ENCODE measurements around the gene MMP1. TPM values are rescaled to one million over a fixed set of nuclear protein-coding genes. Genes with fewer than 3 reads are reported as not detected.

MMP1 gene
- polyA plus RNA-seq, 1 of the 3 experiments (the other 2 are of a cell fraction) = 5.9 TPM

GRCh38 chr11:102831128-102831488 lies 33.1 kb upstream of the MMP1 start:
- no peaks in the 10 kb centered on the region for H3K36me3 ChIP-seq (replicated peaks in 1 of 2; ENCODE audit: control insufficient read depth in 1 of 2, insufficient read depth in 2 of 2, low read length in 1 of 2)
- H3K9ac ChIP-seq = no peak overlapping the region
- ChIA-PET CTCF (interaction anchor here (0.6 to 1.0 kb wide), 2 partner anchors 9 to 155 kb away, joined by 3 to 4 read pairs; no protein-coding TSS in a partner anchor), POLR2A (no interaction called here)
- H4K20me1 ChIP-seq (ENCODE audit: insufficient read depth) = no peaks in the 10 kb centered on the region
- no peaks in the 10 kb centered on the region for H3K27me3 ChIP-seq (ENCODE audit: insufficient read depth)
- H3F3A ChIP-seq (replicated peaks; ENCODE audit: insufficient read depth) = peaks cover 2% of the 10 kb centered on the region
- peak overlapping the region; percentile 68; the same call in 1 of the 2 replicates for H3K4me2 ChIP-seq
- H3K9me3 ChIP-seq = no peaks in the 10 kb centered on the region
- 24% methylated on average over 2 of the region's 2 CpGs for WGBS (ENCODE audit: low lambda C conversion rate)
- DNase-seq = no peak
- H3K9me2 ChIP-seq = no peaks in the 10 kb centered on the region
- H3K4me3 ChIP-seq (ENCODE audit: low read depth in 2 of 2, low read length in 1 of 2) = no peak overlapping the region; a peak in 1 of 4 replicates
- 0 out of 2 replicates have a peak overlapping the region, but pooled peaks have one; percentile 25 for H2AFZ ChIP-seq (ENCODE audit: low read depth)
- peaks cover 0 to 19% of the 10 kb centered on the region in 2 experiments; a peak in 3 of 4 replicates for H3K4me1 ChIP-seq (ENCODE audit: control insufficient read depth in 1 of 2, insufficient read depth in 2 of 2, low read depth in 1 of 2, low read length in 1 of 2)
- no peaks in the 10 kb centered on the region for H3K79me2 ChIP-seq (ENCODE audit: insufficient read depth)
- TF ChIP-seq MEF2A (IDR thresholded peaks at IDR 0.05; ENCODE audit: borderline replicate concordance, low read depth) = no peak
- no peak for TF ChIP-seq GATA2 (CRISPR knock-in tag; IDR thresholded peaks at IDR 0.05)
- no peak for TF ChIP-seq TAF1 (IDR thresholded peaks at IDR 0.05; ENCODE audit: borderline replicate concordance, low read depth, low read length)
- TF ChIP-seq RCOR1 (IDR thresholded peaks at IDR 0.05; ENCODE audit: low read length) = no peak
- TF ChIP-seq SIN3A (IDR thresholded peaks at IDR 0.05; ENCODE audit: borderline replicate concordance, low read depth, low read length) = no peak
- TF ChIP-seq CTCF (IDR thresholded peaks at IDR 0.05) = no peak
- TF ChIP-seq GABPA (IDR thresholded peaks at IDR 0.05; ENCODE audit: low read depth) = no peak
- no peak for TF ChIP-seq USF1 (IDR thresholded peaks at IDR 0.05; ENCODE audit: borderline replicate concordance, low read depth)
- TF ChIP-seq RFX5 (IDR thresholded peaks at IDR 0.05; ENCODE audit: low read length) = no peak
- no peak for TF ChIP-seq RXRA (IDR thresholded peaks at IDR 0.05; ENCODE audit: borderline replicate concordance, low read depth)
- TF ChIP-seq CHD2 (IDR thresholded peaks at IDR 0.05; ENCODE audit: low read length, partially characterized antibody) = no peak
- no peak for TF ChIP-seq SMC3 (IDR thresholded peaks at IDR 0.05; ENCODE audit: low read depth, low read length)
- TF ChIP-seq REST (IDR thresholded peaks at IDR 0.05; ENCODE audit: low read depth, low read length) = no peak
- no peak for TF ChIP-seq NFIC (IDR thresholded peaks at IDR 0.05; ENCODE audit: borderline replicate concordance)
- TF ChIP-seq ELF1 (IDR thresholded peaks at IDR 0.05) = no peak
- TF ChIP-seq TEAD4 (IDR thresholded peaks at IDR 0.05; ENCODE audit: borderline replicate concordance, insufficient read depth) = no peak
- TF ChIP-seq EZH2phosphoT487 (IDR thresholded peaks at IDR 0.05; ENCODE audit: borderline replicate concordance, low read depth) = no peak
- no peak for TF ChIP-seq FOXJ3 (CRISPR knock-in tag; IDR thresholded peaks at IDR 0.05)
- no peak for TF ChIP-seq JUND (IDR thresholded peaks at IDR 0.05)
- H3K27ac ChIP-seq (ENCODE audit: low read depth in 2 of 2, low read length in 1 of 2) = no peak overlapping the region
